Measurements from ENCODE around the gene OSBP2.
"Not testable (repeated sequence)": the region's sequence is repeated elsewhere in the genome, so short reads cannot be mapped to it uniquely, and the experiment has no call there.

Gene OSBP2

GRCh38 chr22:30694640-30695350 lies at the start of gene OSBP2:
Gene OSBP2, plus strand, starts transcription at chr22:30694874. Its CDS starts 36 bp downstream, at chr22:30694910.
- DNase-seq (ENCODE audit: low spot score): peak; percentile 41

GRCh38 chr22:30646518-30647160 lies 48.0 kb upstream of the OSBP2 start:
- DNase-seq (ENCODE audit: low spot score): no peak

GRCh38 chr22:30647536-30647935 lies 47.1 kb upstream of the OSBP2 start:
- DNase-seq (ENCODE audit: low spot score): no peak

DNA sequence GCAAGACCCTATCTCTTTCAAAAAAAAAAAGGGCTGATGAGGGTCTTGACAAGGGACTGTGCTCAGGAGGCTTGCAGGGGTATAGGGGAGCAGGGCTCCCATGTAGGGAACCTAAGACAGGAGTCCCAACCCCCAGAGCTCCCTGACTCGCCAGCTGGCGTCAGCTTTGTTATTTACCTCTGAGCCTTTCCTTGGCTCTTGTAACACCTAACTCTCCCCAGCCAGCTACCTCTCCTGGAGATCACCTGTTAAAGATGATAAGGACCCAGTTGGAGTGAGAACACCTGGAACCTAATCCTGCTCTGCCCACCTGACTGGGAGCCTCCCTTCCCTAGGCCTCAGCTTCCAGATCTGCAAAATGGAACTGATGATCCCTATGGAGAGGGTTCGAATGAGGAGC lies 45.8 kb upstream of the OSBP2 start:
- no peak for DNase-seq (ENCODE audit: low spot score)

GRCh38 chr22:30649430-30650007 lies 45.2 kb upstream of the OSBP2 start:
- peak; percentile 94 for DNase-seq (ENCODE audit: low spot score)

GRCh38 chr22:30650508-30651116 lies 44.1 kb upstream of the OSBP2 start:
- DNase-seq (ENCODE audit: low spot score): no peak

GRCh38 chr22:30652852-30653251 lies 41.8 kb upstream of the OSBP2 start:
- DNase-seq (ENCODE audit: low spot score): no peak

DNA sequence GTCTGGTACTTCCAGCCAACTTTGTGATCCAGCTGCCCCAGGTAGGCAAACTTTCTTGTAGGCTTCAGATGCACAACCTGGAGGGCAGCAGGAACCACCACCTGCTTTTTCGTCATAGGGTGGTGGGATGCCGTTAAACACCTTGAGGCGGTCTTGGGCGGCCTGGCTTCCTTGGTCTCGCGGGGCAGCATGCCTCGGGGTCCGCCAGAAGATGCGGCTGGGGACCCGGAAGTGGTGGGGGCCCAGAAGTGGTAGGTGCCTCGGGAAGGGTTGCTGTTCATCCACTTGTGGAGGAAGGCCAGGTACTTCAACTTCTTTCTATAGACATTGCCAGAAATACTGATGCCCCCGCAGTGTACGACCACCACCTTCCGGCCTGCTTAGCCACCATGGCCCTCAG lies 40.3 kb upstream of the OSBP2 start:
- no peak for DNase-seq (ENCODE audit: low spot score)

DNA sequence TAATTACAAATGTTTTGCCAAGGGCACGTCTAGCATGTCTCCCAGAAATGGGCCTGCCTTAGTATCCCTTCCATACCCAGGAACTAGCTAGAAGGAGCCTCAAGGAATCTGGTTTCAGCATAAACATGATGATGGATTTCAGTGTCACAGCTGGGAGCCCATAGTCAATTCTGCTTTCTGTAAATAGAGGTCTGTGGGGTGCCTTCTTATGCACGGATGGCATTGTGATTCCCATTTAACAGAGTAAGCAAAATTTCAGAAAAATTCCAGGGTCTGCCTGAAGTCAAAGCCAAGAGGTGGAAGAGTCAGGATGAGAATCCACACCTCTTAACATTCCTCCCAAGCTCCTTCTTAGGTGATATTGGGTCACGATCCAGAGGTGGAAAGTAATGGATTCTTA lies 39.1 kb upstream of the OSBP2 start:
- DNase-seq (ENCODE audit: low spot score): no peak

DNA sequence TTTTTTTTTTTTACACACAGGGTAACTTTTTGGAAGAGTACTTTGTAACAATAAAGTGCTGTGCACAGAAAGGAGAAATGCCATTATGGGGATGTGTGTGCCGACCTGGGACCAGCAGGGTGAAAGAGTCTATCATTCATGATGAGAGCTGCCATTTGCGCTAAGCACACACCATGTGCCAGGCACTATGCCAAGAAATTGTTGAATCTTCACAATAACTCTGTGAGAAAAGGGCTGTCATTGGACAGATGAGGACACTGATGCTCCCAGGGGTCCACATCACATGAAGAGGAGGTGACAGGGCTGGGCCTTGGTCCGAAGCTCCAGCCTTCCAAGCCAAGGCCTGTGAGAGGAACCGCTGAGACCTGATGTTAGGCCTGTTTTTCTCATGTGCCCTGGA lies 32.6 kb upstream of the OSBP2 start:
- no peak for DNase-seq (ENCODE audit: low spot score)

- DNase-seq (ENCODE audit: low spot score): no peak
Observed at GRCh38 chr22:30664798-30665197, 29.9 kb upstream of the OSBP2 start.

DNA sequence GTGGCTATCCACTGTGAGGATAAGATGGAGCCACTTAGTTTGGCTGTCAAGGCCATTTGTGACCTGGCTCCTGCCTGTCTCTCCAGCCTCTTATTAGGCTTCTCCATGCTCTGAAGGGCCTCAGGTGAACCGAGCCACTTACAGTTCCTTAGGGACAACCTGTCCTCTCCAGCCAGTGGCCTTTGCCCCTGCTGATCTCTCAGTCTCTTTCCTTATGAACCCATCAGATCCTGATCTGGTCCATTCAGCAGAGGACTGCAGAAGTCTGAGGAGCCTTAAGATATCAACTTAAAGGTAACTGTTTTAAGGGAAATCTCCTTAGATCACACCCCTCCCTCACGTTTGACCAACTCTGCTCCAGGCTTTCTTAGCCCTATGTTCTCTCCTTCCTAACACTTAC lies 29.4 kb upstream of the OSBP2 start:
- no peak for DNase-seq (ENCODE audit: low spot score)

- DNase-seq (ENCODE audit: low spot score): no peak
Observed at GRCh38 chr22:30665786-30666185, 28.9 kb upstream of the OSBP2 start.

DNA sequence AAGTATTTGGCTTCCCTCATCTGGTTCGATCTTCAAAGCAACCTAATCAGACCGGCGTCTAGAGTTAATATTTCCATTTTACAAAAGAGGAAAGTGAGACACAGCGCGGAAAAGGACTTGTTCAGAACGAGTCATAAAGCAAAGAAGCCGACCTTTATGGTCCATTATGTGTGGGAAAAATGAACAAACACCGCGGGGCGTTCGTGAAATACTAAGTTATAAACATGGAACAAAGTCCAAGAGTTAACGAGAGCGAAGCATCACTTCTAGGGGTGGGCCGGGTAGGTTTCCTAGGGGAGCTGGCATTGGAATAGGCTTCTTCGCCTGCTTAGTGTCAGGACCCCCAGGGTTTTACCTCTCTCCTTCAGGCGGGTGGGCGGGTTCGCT lies 27.6 kb upstream of the OSBP2 start:
- peak; percentile 6 for DNase-seq (ENCODE audit: low spot score)

DNA sequence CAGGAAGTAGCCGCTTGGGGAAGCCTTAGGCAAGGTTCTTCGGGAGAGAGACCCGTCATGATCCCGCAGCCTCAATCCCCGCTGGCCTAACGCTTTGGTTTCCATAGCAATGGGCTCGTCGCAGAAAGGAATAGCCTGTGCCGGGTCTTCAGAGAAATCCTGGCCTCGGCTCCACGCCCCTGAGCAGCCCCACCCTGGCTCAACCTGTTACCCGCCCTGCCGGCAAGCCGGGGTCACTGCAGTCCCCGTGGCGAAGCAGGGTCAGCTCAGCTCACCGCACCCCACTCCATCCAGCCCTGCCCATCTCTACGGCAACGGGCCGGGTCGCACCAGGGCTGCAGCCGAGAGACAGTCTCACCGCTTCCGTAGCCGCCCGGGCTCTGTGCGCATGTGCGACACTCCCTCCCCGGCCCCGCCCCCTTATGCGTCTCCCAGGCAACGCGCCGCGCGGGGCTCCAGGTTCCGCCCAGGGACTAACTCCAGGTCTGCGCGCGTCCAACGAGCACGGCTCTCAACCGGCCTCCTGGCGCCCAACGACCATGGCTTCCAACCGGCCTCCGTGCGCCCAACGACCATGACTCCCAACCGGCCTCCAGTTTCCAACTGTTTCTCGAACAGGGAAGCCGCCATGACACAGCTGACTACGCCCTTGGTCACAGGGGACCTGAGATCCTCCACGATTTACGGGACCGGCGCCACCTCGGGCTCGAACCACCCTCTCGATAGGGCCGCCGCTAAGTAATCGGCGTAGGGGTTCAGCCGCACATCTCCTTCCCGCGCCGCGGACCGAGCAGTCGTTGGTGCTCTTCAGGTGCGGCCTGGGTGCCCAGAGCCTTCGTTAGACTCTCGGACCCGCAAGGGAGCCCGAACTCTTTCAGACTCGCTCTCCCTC lies 26.9 kb upstream of the OSBP2 start, which contains the start of gene DUSP18:
DUSP18 (minus strand) TSS at position 382 of the 892 bp plus-strand sequence. CDS start 3,872 bp downstream, outside the sequence.
- peak; percentile 93 for DNase-seq (ENCODE audit: low spot score)

DNA sequence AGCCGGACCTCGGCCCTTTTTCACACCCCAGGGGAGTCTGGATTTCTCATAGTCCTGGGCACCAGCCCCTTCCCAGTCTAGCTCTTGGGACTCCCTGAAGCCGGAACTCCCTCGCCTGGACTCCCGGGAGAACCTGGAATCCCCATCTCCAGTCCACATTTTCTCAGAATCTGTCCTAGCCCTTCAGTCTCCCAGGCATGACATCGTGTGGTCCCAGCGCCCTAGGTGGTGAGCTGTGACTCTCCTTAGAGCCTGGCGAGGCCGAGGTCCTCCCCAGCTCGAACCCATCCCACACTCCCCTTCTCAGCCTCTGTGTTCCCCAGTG lies 26.3 kb upstream of the OSBP2 start:
- no peak for DNase-seq (ENCODE audit: low spot score)

GRCh38 chr22:30671071-30671470 lies 23.6 kb upstream of the OSBP2 start:
- DNase-seq (ENCODE audit: low spot score): no peak

DNA sequence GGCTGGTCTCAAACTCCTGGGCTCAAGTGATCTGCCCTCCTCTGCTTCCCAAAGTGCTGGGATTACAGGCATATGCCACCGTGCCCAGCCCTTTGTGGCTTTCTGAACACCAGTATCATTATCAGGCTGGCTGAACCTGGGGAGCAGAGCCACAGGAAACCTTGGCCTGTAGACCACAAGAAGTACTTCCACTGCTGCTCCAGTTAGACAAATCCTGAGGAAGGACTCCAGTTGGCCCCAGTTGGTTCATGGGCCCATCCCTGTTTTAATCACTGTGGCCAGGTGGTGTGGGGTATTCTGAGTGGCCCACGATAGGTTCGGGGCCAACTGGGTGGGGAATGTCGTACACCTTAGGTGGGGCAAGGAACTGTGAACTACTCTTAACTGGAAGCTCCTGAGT lies 21.5 kb upstream of the OSBP2 start:
- DNase-seq (ENCODE audit: low spot score): no peak

- no peak for DNase-seq (ENCODE audit: low spot score)
Observed at GRCh38 chr22:30674482-30674881, 20.2 kb upstream of the OSBP2 start.

GRCh38 chr22:30675436-30675835 lies 19.2 kb upstream of the OSBP2 start:
- no peak for DNase-seq (ENCODE audit: low spot score)

GRCh38 chr22:30676565-30676964 lies 18.1 kb upstream of the OSBP2 start:
- not testable (repeated sequence) for DNase-seq (ENCODE audit: low spot score)

Measured in kidney tubule cell (primary cell).